HG02763 (cell line): ENCODE data around the gene POLR2J.
"Not testable (repeated sequence)": the region's sequence is repeated elsewhere in the genome, so short reads cannot be mapped to it uniquely, and the experiment has no call there.

ENCODE experiments used
- ATAC-seq: cut with Tn5 transposase; IDR thresholded peaks from one replicate; pipeline ENCODE4 v1.9.1; 2021; ENCODE audit warnings: mild to moderate bottlenecking, moderate library complexity; ENCODE audit not compliant: unreplicated experiment

The POLR2J gene

DNA sequence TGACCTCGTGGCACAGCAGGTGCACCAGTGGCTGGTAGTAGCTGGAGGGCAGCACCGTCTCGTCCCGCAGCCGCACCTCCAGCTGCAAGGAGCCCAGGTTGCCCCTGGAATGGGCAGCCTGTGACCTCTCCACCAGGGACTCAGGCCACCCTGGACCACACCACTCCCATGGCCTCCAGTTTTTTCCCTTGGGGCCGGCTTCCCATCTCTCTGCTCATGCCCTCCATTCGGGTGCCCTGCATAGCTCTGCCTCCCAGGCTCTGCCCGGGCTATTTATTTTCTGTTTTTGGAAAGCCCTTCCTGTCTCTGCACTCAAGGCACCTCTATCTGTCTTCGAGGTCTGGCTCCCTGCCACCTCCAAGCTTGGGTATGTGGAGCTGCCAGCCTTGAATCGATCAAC is 18.1 kb upstream of the POLR2J start:
- not testable (repeated sequence) for ATAC-seq

DNA sequence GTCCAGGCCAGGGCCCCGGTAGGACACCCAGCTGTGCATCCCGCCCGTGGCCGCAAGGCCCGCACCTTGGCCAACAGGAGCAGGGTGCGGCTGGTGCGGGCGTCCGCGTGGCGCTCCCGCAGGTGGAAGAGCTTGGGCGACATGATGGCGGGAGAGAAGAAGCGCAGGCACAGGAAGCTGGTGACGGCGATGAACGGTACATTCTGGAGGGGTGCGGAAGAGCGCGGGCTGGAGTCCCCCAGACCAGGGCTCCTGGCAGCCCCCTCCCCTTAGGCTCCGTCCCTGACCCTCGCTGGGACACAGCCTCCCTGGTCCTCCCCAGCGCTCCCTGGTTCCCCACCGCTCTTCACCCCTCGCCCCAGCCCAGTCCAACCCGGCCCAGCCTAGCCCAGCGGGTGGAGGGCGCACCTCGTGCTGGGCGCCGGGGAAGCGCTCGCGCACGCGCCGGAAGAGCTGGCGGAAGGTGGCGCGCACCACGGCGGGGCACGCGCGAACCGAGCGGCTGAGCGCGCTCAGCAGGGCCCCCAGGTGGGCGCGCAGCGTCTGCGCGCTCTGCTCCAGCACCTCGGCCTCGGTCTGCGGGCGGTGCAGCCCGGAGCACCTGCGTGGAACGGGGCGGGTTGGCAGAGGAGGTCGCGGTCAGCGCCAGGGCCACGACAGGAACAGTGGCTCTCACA is 15.9 kb upstream of the POLR2J start:
- ATAC-seq: peak; percentile 69

DNA sequence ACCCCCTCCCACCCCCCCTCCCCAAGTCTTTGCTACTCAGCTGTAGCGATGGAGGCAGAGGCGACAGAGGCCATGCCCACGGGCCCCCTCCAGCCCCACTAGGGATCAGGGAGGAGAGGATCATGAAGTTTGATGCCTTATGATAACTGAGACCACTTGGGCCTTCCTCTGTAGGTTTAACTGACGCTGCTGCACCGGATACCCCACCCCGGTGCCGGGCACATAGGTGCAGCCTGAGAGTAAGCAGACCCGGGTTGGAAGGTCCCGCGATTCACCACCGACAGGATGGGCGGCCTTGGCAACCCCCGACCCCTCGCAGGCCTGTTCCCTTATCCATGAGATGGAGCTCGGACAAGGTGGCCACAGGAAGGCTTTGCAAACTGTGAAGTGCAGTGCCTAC is 15.3 kb upstream of the POLR2J start:
- ATAC-seq: not testable (repeated sequence)

DNA sequence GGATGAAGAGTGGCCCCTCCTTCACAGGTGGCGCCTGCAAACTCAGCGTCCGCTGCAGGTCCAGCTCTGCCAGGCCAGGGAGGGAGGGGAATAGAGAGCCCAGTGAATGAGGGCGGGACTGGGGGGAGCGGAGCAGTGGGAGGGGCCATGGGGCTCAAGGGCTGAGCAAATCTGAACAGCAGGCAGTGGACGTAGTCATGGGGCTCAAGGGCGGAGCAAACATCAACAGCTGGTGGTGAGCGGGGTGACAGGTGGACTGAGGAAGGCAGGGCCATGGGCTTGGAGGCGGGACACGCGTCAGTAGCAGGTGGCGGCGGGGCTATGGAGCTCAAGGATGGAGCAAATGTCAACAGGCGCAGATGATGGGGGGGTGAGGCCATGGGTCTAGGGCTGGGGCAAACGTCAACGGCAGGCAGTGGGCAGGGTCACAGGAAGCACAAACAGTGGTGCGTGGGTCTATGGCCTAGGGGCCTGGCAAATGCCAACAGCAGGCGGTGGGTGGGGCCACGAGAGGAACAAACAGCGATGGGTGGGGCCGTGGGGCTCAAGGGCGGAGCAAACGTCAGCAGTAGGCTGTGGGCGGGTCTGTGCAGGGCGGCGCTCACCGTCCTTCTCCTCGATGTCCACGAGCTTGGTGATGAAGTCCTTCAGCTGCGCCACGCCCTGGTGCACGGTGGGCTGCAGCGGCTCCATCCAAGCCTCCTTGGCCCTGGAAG is 14.7 kb upstream of the POLR2J start:
- not testable (repeated sequence) for ATAC-seq

DNA sequence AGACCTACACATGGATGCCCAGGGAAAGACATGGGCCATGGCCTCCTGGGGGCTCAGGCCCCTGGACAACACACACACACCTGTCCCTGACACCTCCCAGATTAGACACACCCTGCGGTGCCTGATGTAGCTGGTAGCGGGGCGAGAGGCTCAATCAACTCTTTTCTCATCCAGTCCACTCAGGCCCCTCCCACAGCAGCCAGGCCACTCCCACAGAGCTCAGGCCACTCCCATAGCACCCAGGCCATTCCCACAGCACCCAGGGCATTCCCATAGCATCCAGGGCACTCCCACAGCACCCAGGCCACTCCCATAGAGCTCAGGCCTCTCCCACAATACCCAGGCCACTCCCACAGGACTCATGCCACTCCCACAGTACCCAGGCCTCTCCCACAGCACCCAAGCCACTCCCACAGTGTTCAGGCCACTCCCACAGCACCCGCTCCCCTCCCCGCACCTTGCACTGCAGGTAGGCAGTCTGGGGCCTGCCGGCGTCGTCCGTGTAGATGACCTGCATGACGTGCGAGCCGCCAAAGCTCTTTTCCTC is 11.9 kb upstream of the POLR2J start:
- not testable (repeated sequence) for ATAC-seq

DNA sequence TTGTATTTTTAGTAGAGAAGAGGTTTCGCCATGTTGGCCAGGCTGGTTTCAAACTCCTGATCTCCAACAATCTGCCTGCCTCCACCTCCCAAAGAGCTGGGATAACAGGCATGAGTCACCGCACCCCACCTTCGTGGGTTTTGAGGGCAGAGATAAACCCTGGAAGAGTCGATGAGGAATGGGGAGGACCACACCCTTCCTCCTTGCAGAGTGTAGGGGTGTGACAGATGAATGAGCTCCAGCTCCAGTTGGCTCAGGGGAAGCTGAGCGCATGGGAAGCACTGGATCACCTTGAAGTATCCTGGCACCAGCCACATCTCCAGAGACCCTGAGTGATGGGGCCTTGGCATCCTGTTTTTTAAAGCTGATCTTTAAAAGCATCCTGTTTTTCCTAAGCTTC is 5.6 kb upstream of the POLR2J start:
- not testable (repeated sequence) for ATAC-seq

DNA sequence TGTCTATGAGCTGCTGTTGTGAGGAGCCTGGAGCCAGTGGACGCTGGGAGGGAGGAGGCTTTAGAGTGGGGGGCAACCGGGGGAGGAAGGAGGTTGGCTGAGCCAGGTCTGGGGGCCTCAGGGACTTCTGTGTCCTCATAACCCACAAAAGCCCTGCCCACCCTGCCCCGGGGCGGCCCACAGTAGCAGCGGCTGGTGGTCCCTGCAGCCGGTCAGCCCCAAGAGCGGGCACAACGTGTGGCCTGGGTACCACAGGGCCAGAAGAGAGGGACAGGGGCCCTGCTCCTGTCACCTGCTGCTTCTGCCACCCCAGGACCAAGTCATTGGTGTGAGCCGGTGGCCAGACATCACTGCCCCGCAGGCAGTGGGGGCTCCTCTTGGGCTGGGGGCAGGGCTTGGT is 3.2 kb upstream of the POLR2J start:
- ATAC-seq: not testable (repeated sequence)

DNA sequence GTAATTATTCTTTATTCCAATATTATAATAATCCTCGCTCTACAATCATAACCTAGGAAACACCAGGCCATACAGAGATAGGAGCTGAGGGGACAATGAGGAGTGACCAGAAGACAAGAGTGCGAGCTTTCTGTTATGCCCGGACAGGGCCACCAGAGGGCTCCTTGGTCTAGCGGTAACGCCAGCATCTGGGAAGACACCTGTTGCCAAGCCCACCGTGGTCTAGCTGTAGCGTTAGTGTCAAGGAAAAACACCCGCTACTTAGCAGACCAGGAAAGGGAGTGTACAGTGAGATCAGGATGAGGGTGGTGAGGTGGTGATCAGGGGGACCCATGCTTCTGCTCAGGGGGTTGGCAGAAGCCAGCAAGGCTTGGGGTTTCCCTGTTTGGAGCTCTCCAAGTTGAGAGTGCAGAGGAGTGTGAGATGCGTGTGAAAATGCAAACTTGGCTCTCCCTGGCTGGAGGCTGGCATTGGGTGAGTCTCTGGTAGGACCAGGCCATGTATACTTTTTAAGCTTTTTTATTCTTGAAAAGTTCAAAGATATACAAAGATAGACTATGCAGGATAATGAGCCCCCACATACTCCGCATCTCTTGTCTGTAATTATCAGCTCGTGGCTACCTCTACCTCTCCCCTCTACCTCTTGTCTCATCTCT is 1.4 kb upstream of the POLR2J start:
- ATAC-seq: not testable (repeated sequence)

DNA sequence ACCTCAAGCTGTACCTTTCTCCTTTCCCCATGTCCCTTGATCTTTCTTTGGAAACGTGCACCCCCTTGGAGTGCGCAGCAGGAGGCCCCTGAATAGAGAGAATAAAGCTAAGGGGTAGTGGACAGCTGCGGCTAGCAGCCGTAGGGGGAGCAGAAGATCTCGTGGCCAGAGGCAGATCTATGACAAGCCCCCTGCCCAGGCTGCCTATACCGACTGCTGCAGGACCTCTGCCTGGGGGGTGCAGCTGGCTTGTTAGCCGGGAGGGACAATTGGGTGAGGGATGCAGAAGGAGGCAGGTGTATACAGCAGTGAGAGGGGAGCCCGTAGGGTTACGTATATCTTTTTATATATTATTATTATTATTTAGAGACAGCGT is 475 bp upstream of the POLR2J start:
- ATAC-seq: peak; percentile 26

DNA sequence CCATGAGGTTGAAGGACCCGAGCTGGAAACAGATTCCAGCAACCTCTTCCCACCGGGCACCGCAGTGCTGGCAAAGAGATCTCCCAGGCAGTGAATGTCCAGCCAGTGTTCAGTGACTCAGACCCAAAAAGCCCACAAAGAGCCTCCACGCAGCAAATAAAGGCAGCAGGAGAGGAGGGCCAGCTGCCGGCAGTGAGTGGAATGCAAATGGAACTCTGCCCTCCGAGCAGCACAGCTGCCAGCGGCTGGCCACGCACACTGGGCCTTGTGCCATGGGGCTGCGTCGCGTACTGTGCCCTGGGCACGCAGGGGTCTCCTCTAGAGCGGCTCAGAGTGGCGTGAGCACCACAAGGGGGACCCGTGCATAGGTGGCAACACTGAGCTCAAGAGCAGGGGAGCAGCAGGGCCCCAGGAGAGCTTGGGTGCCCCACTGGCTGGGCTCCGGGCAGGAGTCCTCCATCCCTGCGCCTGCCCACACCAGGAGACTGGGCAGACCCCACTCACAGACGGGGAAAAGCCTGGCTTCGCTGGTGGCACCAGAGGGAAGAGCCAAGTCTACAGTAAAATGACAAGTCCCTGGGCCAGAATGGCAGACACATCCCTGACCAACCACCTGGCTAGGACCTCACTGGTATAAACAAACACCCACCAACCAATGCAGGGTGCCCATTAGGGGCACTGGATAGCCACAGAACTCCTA is 3.8 kb downstream of the POLR2J start:
- not testable (repeated sequence) for ATAC-seq

DNA sequence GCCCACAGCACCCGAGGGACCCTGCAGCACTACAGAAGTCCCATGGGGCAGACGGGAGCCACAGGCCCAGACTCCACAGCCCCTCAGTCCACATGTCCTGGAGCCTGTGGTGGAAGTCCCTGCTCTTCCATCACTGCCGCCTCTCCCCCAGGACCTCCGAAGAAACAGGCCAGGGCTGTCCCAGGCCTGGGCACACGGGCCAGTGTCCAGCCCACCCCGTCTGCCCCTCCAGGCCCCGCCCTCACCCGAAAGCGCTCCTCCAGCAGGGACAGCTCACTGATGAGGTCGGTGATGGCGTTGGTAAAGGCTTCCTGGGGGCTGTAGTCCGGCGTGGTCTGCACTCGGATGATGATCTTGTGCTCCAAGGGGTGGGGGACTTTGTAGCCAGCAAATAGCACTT is 4.6 kb downstream of the POLR2J start:
- not testable (repeated sequence) for ATAC-seq

DNA sequence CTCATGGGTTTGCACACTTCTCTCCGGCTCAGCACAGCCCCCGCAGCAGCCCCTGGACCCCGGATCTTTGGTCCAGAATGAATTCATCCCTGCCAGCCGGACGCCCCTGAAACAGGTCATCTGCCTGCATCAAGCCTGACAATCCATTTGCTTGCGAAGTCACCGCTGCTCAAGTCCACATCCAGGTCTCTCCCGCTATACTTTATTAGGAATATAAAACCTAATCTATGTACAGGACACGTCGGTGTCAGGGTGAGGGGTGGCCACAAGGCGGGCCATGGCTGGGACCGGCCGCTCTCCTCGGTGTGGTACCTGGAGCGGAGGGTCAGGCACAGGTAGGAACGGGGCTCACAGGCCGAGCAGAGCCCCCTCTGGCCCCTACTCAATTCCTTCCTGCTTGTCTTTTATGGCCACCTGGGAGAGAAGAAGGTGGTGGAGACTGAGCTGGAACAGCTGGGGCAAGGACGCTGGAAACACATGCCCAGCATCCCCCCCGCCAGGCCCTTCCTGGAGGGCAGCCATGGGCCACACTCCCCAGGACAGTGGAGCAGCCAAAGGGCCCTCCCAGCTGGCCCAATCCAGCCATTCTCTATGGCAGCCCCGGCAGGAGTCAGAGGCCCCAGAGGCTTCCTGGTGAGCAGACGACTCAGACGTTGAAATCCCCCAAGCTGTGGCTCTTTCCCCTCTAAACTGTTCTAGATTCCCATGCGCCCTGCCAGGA is 5.3 kb downstream of the POLR2J start:
- no peak for ATAC-seq

DNA sequence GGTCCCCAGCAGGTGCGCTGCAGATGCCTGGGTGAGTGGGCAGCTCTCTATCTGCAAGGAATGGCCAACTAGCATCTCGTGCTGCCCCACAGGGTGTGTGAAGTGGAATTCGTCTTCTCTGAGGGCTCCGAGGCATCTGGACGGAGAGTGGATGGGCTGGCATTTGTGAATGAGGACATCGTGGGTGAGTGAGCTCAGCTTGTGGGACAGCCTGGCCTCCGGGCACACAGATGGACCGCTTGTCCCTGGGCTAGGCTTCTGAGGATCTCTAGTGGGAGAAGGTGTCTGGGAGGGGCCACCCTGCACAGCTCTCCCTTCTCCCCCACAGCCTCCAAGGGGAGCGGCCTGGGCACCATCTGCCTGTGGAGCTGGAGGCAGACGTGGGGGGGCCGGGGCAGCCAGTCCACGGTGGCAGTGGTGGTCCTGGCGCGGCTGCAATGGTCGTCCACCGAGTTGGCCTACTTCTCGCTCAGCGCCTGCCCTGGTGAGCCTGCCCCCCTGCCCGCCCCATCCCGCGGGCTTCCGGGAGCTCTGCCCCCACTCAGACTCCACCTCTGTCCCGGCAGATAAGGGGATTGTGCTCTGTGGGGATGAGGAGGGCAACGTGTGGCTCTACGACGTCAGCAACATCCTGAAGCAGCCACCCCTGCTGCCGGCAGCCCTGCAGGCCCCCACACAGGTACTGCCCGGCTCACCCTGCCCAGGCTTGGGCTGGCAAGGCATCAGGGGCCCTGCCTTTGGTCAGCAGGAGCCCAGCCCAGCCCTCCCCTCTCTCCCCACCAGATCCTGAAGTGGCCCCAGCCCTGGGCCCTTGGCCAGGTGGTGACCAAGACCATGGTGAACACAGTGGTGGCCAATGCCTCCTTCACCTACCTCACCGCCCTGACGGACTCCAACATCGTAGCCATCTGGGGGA is 6.3 kb downstream of the POLR2J start:
- ATAC-seq: no peak

DNA sequence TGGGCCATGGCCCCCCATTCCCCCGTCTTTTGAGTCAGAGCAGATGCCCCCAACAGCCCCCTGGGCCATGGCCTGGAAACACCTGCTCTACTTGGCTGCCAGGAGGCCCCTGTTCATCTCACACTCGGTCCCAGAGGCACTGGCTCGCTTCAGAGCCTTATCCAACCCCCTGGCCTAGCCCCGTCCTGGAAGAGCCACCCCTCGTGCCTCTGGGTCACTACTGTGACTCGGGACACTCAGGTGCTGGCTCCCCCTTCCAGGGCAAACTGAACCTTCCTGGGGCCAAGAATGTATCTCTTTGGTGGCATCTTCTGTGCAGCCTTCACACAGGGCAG is 7.0 kb downstream of the POLR2J start:
- ATAC-seq: no peak

DNA sequence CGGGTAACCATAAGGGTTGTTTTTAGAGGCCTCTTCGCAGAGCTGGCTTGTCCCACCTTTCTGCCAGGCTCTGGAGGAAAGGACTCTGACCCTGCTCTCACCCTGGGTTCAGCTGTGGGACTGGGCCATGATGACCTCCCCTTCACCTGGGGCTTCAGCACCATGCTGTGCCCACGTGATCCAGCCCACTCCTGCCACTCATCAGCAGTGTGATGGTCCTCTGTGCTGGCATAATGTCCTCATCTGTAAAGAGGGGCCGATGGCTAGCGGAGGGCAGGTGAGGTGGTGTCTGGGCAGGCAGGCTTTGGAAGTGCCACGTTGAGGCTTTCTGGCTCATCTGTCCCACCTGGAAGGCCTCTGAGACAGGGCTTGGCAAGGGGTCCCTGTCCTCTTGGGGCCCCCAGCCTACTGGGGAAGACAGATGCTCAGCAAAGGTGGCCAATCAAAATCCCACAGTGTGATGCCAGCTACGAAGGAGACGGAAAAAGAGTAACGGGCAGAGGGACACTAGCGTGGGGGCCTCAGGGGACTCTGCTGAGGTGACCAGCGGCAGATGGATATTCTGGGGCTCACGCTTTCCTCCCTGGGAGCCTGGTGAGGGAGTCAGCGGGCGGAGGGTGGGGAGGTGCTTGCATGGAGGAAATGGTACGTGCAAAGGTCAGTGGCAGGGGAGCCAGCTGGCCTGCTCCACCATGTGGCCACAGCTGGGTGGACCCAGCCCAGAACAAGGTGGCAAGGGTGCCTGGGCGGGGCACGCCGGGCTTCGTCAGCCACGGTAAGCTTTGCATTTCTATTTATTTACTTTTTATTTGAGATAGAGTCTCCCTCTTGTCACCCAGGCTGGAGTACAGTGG is 8.5 kb downstream of the POLR2J start:
- ATAC-seq: no peak

DNA sequence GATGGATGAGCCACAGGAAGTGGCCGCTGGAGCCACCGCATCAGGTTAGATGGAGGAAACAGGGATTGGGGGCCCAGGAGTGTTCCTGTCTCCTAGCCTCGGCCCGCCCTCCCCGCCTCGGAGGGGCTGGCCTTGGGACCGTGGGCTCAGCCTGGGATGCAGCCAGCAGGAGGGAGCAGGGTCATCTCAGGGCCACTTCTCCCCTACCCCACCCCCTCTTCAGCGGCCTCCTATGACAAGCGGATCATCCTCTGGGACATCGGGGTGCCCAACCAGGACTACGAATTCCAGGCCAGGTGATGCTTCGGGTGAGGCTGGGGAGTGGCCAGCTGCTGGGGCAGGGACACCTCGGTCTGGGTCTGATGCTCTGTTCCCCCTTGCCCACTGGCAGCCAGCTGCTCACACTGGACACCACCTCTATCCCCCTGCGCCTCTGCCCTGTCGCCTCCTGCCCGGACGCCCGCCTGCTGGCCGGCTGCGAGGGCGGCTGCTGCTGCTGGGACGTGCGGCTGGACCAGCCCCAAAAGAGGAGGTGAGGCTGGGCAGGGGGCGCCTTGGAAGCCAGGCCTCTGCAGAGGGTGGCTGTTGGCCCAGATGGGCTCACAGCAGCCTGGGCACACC is 9.3 kb downstream of the POLR2J start:
- ATAC-seq: no peak

DNA sequence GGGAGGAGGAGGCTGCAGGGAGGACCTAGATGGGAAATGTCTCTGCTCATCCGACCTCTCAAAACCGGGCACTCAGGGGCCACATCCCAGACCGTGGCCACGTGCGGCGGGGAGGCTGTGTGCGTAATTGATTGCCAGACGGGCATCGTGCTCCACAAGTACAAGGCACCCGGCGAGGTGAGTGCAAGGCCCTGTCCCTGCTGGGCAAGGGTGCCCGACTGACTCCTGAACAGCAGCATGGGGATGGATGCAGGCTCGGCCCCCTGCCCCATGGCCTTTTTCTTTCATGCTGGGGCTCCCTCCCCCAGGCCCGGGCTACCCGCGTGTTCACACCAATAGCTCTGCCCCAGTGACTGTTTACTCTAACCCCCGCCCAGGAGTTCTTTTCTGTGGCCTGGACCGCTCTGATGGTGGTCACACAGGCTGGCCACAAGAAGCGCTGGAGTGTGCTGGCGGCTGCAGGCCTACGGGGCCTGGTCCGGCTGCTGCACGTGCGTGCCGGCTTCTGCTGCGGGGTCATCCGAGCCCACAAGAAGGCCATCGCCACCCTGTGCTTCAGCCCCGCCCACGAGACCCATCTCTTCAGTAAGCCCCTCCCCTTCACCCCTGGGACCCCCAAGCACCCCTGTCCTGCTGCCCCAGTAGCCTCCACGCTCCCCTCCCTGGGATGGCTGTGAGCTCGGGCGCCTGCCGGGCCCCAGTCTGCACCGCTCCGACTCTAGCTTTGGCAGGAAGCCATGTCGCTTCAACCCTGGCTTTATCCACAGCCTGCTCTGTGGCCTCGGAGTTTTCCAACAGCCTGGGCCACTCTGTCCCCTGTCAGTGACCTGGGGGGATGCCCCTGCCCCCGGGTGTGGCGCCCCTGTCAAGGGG is 10.0 kb downstream of the POLR2J start:
- no peak for ATAC-seq
